Activated CD8-positive, alpha-beta memory T cell treated with anti-CD3 and anti-CD28 coated beads, Interleukin-2, amount 50 U/mL, for 24 hours (primary cell): Measurements from ENCODE around the gene TMEM94.
"Not testable (repeated sequence)": the region's sequence is repeated elsewhere in the genome, so short reads cannot be mapped to it uniquely, and the experiment has no call there.

Experiments used
- DNase-seq: peaks from one replicate; pipeline ENCODE4 v3.0.0-alpha.2; 2020; ENCODE audit errors: extremely low read depth

The TMEM94 gene

DNA sequence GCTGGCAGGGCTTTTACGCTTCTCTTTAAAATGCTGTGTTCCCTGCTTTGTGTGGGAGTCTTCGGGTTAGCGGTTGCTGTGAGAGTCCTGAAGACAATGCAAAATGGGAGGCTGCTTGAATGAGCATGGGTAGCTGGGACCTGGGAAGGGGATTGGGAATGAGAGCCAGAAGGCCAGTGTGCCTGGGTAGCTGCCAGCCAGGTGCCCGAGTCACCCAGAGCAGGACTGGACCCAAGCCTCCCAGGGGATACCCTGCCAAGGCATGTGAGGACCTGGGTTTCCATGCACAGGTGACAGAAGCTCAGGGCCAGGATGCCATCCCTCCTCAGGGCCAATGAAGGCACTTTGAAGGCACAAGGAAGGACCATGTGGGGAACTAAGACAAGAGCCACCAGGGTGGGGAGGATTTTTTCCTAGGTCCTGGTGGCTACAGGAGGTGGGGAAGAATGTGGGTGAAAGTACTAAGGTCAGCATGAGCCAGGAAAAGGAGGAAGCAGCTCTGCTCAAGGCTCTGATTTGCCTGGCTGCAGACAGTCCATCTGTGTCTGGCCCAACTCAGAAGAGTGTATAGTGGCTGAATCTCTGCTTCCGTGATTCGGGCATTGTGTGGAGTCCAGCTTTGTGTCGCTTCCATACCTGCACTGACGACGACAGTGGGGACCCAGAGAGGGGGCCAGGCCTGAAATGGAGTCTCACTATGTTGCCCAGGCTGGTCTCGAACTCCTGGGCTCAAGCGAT lies 20.5 kb downstream of the TMEM94 start:
- no peak for DNase-seq

DNA sequence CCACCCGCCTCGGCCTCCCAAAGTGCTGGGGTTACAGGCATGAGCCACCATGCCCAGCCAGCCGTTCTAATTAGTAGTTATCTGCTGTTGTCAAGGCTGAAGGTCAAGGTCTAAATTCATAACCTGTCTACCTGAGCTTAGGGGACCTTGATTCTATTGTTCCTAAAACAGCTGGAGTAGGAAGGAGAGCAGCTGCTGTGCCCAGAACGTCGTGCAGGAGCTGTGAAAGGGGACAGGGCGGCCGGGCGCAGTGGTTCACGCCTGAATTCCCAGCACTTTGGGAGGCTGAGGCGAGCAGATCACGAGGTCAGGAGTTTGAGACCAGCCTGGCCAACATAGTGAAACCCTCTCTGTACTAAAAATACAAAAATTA lies 21.0 kb downstream of the TMEM94 start:
- DNase-seq: not testable (repeated sequence)

DNA sequence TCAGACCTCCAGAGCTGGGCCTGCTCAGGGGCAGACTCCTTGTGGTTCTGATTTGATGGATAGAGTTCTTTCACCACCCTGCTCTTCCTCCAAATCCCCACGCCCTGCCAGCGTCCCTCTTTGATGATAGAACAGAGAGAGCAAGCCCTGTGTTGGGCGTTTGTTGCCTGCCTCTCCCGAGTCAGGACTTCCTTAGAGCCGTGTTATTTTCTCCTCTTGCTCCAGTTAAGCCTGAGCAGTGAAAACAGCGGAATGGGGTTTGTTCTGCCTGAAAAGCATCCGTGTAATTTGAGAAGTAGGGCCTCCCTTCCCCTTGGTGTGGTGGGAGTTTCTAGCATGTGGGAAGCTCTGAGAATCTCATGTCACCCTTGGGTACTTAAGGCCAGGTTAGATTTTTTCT lies 22.1 kb downstream of the TMEM94 start:
- no peak for DNase-seq

DNA sequence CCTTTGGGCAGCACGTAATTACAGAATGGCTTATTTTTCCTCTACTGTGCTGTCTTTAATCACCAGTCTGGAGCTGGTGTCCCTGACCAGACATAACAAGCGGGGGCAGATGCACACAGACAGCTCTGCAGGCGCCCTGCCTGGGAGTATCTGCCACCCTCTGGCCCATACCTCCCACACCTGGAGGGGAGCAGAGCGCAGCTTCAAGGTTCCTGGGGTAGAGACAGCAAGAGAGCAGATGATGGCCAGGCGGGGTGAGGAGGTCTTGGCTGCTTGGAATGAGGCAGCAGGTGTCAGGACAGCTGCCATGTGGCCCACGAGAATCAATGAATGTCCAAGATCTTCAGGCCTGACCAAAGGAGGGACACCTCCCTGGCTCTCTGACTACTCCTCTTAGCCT lies 23.8 kb downstream of the TMEM94 start:
- no peak for DNase-seq

DNA sequence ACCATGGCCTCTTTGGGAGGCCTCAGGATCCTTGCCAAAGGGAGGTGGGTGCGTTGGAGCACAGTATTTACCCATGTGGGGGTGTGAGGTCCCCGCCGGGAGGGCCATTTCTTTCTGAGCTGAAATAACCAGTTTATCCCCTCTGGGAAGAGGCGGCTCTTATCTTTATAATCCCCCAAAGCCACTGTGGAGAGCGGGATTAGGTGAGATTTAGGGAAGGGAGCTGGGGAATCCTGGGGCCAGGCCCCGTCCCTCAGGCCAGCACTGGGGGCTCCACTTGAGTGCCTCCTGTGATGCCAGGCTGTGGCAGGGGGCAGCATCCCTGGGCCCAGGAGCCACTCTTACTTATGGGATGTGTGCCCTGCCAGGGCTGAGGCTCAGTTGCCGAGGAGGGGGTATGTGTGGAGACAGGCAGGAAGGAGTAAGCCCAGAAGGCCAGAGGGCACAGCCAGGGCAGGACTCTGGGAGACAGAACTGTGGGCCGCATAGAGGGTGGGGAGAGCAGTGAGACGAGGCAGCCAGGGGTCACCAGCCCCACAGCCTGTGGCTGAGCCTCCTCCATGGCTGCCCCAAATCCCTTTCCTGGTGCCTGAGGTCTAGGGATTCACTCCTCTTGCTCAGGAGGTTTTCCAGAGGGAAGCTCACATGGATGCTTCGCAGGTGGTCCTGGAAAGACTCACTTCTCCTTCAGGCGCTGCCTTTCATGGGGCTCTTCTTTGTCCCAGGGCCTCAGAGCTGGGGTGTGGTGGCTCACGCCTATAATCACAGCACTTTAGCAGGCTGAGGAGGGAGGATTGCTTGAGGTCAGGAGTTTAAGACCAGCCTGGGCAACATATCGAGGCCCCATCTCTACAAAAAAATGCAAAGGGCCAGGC lies 25.0 kb downstream of the TMEM94 start:
- DNase-seq: no peak

DNA sequence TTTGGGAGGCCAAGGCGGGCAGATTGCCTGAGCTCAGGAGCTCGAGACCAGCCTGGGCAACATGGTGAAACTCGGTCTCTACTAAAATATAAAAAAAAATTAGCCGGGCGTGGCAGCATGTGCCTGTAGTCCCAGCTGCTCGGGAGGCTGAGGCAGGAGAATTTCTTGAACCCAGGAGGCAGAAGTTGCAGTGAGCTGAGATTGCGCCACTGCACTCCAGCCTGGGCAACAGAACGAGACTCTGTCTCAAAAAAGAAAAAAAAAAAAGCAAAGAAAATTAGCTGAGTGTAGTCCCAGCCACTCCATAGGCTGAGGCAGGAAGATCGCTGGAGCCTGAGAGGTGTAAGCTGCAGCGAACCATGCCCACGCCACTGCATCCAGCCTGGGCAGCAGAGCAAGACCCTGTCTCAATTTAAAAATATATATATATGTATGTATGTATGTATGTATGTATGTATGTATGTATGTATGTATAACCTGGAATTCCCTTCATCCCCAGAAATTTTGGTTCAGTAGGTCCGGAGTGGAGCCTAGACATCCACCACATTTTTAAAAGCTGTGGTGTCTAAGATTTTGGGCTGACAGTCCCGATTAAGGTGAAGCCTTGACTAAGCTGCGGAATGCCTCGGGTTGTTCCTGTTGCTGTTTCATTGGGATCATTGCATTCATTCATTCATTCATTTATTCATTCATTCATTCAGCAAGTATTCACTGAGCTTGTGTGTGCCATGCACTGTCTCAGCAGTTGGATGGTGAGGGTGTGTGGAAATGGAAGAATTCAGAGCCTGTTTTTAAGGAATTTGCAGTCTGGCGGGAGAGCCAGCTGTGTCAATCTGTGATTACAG lies 25.9 kb downstream of the TMEM94 start:
- DNase-seq: no peak

DNA sequence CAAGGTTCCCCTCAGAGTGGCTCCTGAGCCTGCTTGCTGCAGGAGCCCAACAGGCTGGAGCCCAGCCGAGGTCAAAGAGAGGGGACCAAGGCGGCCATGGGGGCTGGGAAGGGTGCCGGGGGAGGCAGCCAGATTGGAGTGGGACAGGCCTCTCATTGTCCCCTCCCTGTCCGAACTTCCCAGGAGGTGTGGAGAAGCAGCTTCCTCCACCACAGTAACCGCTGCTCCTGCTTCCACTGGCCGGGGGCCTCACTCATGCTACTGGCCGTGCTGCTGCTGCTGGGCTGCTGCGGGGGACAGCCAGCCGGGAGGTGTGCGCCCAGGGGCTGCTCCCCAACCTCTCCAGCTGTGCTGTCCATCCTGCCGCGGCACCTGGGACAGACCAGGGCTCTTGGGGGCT lies 29.3 kb downstream of the TMEM94 start:
- no peak for DNase-seq

DNA sequence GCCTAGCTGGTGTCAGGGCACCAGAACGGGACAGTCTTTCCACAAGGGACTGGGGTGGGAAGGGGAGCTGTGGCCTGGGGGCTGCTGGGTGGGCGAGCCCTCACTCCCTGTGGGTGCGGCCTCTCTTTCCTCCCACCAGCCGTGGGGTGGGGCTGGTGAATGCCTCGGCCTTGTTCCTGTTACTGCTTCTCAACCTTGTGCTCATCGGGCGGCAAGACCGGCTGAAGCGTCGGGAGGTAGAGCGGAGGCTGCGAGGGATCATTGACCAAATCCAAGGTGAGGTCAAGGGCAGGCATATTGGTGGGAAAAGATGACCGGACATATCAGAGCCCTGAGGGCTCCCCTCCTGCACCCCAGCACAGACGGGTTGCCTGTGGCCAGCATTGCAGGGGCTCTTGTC lies 29.7 kb downstream of the TMEM94 start:
- DNase-seq: no peak

DNA sequence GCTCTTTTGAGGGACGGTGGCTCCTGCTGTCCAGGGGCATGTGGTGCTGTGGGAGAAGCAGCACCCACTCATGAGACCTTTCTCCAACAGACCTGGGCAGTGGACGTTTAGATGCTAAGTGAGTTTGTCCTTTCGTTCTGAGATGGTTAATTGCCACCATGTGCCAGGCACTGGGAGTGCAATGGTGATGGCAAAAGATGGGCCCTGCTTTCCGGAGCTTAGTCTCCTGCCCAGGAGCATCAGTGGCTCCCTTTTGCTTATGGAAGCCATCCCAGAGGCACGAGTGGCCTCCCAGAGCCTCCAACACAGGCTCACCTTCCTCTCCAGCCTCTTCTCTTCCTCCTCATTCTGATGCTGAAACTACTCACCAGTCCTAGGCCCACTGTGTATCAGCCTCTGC lies 30.5 kb downstream of the TMEM94 start:
- DNase-seq: no peak

DNA sequence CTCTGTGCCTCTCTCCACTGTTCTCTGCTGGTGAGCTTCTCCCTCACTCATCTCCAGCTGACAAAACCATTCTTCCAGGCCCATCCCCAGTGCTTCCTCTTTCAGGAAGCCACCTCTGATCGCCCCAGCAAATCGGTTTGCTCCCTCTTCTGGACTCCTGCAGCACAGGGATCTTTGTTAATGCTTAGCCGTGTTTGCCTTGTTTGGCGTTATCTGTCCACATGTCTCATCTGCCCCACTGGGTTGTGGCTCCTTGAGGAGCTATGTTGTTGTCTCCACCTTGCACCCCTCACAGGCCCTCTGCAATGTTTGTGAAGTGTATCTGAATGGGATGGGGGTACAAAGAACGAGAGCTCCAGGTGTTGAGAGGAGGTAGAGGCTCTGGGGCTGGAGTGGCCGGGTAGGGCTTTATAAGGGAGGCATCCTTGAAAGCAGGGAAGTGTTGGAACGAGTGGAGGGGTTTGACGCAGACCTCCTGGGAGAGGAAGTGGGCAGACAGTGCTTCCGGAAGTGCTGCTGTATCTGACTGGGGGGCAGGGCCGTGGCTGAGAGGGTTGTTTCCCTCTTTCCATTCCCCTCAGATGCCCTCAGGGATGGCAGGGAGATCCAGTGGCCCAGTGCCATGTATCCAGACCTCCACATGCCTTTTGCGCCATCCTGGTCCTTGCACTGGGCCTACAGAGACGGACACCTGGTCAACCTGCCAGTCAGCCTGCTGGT lies 31.1 kb downstream of the TMEM94 start:
- peak; percentile 25 for DNase-seq

DNA sequence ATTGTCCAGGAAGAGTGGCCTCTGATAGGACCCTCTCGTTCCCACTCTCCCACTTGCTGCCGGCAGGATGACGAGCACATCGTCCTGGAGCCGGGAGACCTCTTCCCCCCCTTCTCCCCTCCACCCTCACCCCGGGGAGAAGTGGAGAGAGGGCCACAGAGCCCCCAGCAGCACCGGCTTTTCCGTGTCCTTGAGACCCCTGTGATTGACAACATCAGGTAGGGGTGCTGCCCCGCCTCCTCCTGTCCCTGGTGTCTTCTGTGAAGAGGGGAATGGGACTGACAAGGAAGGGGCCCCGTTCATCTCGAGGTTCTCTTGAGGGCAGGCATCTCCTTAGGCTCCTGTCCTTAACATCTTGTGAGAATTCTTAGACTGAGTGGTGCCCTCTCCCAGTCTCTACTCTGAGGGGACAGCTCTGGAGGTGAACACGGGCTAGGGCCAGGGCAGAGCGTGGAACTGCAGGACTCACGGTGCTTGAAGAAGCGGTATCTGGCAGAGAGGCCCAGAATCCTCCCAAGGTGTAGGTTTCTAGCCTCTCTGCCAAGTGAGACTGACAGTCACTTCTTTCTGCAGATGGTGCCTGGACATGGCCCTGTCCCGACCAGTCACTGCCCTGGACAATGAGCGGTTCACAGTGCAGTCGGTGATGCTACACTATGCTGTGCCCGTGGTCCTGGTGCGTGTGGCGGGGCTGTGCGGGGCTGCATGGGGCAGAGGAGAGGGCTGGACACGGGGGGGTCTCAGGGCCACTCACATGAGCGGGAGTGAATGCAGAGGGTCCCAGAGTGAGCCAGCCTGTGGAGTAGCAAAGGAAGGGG lies 32.5 kb downstream of the TMEM94 start:
- DNase-seq: no peak

DNA sequence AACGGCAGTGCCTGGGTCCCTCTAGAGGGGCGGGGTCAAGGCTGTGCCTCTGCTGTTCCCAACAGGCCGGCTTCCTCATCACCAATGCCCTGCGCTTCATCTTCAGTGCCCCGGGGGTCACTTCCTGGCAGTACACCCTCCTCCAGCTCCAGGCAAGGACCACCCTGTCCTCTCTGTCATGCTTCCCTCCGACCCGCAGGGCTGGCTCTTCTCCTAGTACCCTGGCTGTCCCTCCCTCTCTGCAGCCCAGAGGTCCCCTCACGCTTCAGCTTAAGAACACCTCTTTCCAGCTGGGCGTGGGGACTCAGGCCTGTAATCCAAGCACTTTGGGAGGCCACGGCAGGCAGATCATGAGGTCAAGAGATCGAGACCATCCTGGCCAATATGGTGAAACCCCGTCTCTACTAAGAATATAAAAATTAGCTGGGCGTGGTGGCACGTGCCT lies 33.1 kb downstream of the TMEM94 start:
- no peak for DNase-seq

DNA sequence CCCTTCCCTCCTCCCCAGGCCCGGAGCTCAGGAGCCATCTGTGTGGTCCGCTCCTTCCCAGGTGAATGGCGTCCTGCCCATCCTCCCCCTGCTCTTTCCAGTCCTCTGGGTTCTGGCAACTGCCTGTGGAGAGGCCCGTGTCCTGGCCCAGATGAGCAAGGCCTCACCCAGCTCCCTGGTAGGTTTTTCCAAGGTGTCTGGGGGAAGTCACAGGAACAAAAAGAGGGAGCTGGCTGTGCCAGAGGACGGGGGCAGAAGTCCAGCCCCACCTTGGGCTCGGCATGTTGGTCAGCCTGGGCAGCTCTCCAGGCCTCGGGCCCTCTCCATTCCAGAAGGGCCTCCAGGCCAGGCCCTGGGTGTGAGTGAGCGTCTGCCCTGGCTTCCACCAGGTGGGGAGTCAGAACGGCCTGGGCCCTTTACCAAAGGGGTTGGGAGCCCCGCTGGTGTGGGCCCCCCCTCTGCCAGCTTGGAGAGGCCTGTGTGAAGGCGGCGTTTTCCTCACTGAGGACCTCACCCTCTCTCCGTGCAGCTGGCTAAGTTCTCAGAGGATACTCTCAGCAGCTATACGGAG lies 33.8 kb downstream of the TMEM94 start:
- no peak for DNase-seq

DNA sequence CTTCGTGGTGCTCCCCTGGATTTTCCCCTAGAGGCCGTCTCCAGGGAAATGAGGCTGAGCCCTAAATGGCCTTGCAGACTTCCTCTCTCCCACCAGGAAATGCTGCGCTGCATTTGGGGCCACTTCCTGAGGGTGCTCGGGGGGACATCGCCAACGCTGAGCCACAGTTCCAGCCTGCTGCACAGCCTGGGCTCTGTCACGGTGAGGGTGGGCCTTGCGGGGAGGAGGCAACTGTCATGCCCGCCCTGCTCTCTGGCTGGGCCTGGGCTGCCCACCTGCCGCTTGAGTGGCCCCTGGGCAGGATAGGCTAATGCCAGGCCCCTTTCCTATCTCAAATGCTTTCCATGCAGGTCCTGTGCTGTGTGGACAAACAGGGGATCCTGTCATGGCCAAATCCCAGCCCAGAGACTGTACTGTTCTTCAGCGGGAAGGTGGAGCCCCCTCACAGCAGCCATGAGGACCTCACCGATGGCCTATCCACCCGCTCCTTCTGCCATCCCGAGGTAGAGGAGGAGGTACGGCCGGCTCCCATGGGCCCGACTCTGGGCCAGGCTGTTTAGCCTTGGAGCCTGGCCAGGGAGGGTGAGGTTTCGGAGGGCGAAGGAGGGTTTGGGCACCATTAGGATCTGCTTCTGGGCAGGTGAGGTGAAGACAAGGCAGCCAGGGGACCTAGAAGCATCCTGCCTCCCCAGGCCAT lies 34.7 kb downstream of the TMEM94 start:
- no peak for DNase-seq

DNA sequence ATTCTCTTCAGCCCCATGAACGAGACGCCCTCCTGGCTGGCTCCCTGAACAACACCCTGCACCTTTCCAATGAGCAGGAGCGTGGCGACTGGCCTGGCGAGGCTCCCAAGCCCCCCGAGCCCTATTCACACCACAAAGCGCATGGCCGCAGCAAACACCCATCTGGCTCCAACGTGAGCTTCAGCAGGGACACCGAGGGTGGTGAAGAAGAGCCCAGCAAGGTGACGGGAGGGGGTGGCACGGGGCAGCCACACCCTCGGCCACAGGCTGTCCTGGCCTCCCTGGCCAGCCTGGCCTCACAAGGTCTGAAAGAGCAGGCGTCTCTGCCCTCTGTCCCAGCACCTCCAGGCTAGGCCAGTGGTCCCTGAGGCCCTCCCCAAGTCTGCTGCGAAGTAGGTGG lies 35.2 kb downstream of the TMEM94 start:
- no peak for DNase-seq

DNA sequence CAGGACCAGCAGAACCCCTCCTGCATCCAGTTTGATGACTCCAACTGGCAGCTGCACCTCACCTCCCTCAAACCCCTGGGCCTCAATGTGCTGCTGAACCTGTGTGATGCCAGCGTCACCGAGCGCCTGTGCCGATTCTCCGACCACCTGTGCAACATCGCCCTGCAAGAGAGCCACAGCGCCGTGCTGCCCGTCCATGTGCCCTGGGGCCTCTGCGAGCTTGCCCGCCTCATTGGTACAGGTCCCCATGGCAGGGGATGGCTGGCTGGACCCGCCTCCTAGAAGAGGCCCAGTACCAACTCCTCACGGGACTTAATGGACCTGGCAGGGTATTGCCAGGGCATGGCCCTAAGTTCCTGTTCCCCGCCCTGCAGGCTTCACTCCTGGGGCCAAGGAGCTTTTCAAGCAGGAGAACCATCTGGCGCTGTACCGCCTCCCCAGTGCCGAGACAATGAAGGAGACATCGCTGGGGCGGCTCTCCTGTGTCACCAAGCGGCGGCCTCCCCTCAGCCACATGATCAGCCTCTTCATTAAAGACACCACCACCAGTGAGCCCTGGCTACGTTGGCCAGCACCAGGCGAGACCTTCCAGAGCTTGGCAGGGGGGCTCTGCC lies 36.2 kb downstream of the TMEM94 start:
- DNase-seq: no peak

DNA sequence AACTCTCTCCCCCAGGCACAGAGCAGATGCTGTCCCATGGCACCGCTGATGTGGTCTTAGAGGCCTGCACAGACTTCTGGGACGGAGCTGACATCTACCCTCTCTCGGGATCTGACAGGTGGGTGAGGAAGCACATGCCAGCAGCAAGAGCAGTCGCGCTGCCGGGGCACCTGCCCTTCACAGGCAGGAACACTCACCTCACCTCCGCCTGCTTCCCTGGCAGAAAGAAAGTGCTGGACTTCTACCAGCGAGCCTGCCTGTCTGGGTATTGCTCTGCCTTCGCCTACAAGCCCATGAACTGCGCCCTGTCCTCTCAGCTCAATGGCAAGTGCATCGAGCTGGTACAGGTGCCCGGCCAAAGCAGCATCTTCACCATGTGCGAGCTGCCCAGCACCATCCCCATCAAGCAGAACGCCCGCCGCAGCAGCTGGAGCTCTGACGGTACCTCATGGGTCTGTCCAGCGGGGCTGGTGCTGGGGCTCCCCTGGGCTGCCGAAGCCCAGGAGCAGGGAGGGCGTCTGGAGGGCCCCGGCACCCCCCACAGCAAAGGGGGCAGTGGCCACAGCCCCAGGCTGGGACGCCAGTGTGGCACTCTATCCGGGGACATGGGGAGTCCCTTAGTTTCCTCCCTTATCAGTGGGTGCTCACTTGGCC lies 37.2 kb downstream of the TMEM94 start:
- no peak for DNase-seq

DNA sequence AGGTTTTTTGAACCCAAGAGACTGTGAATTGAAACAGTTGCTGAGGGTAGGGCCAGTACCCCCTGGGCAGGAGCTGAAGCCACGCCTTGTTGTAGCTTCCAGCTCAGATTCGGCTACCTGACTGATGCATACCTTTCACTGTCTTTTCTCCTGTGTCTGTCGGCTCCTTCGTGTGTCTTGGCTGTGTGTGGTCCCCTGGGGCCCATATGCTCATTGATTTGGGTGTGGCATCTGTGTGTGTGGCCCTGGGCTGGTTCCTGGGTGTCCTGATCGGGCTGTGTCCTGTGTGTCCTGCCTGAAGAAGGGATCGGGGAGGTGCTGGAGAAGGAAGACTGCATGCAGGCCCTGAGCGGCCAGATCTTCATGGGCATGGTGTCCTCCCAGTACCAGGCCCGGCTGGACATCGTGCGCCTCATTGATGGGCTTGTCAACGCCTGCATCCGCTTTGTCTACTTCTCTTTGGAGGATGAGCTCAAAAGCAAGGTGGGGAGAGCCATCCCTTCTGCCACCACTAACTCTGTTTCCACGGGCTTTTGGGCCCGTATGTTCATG lies 38.0 kb downstream of the TMEM94 start:
- no peak for DNase-seq

DNA sequence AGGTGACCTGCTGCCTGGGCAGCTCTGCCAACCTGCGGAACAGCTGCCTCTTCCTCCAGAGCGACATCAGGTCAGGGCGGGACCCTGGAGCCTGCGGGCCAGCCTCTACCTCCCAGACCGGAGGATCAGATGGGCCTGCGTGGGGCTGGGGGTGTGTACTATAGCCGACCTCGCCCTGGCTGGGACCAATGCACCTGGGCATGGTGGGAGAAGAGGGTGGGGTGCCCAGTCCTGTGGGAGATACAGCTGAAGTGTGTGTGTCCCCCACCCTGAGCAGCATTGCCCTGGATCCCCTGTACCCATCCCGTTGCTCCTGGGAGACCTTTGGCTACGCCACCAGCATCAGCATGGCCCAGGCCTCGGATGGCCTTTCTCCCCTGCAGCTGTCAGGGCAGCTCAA lies 39.6 kb downstream of the TMEM94 start:
- no peak for DNase-seq
